Measurements from ENCODE around the gene EFCAB14.

Gene EFCAB14

DNA sequence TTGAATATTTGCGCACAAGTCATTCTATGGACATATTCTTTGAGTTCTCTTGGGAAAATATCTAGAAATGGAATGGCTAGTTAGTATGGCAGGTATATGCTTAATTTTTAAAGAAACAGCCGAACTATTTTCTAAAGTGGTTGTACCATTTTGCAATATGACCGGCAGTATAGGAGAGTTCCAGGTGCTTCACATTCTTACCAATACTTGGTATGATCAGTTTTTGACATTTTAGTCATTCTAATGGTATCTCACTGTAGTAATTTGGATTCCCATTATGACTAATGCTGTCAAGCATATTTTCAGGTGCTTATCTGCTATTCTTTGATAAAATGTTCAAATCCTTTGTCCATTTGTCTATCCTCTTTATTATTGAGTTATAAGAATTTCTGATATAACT lies 71.3 kb downstream of the EFCAB14 start:
- no peak for TF ChIP-seq EZH2 (IDR thresholded peaks at IDR 0.05; ENCODE audit: borderline replicate concordance, low read length)
- TF ChIP-seq, protein P1, sequence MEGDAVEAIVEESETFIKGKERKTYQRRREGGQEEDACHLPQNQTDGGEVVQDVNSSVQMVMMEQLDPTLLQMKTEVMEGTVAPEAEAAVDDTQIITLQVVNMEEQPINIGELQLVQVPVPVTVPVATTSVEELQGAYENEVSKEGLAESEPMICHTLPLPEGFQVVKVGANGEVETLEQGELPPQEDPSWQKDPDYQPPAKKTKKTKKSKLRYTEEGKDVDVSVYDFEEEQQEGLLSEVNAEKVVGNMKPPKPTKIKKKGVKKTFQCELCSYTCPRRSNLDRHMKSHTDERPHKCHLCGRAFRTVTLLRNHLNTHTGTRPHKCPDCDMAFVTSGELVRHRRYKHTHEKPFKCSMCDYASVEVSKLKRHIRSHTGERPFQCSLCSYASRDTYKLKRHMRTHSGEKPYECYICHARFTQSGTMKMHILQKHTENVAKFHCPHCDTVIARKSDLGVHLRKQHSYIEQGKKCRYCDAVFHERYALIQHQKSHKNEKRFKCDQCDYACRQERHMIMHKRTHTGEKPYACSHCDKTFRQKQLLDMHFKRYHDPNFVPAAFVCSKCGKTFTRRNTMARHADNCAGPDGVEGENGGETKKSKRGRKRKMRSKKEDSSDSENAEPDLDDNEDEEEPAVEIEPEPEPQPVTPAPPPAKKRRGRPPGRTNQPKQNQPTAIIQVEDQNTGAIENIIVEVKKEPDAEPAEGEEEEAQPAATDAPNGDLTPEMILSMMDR (IDR thresholded peaks at IDR 0.05; ENCODE audit: low read length): no peak
- Histone ChIP-seq H2AFZ (ENCODE audit: low read length) (no peak overlapping the region), H3F3A (ENCODE audit: insufficient read depth, low read length) (peaks cover 3% of the 10 kb centered on the region; the same call in 1 of the 2 replicates), H3K27me3 (ENCODE audit: insufficient read depth, low read length) (no peaks in the 10 kb centered on the region), H3K36me3 (ENCODE audit: insufficient read depth, low read length) (peaks cover 32% of the 10 kb centered on the region), H3K4me2 (ENCODE audit: low read length) (no peak overlapping the region), H3K9me3 (ENCODE audit: low read length) (peaks cover 9% of the 10 kb centered on the region; the same call in 1 of the 2 replicates), H3K27ac (ENCODE audit: low read depth, low read length, poor library complexity, severe bottlenecking) (no peak overlapping the region), H3K9me2 (ENCODE audit: low read depth, low read length) (no peaks in the 10 kb centered on the region), H4K20me1 (ENCODE audit: insufficient read depth, low read length) (no peaks in the 10 kb centered on the region), H3K79me2 (ENCODE audit: insufficient read depth, low read length) (no peaks in the 10 kb centered on the region), H3K9ac (ENCODE audit: low read length) (no peak overlapping the region), H3K4me3 (ENCODE audit: low read depth, low read length, poor library complexity, severe bottlenecking) (no peak overlapping the region), H3K4me1 (ENCODE audit: insufficient read depth, low read length, severe bottlenecking) (no peaks in the 10 kb centered on the region)

DNA sequence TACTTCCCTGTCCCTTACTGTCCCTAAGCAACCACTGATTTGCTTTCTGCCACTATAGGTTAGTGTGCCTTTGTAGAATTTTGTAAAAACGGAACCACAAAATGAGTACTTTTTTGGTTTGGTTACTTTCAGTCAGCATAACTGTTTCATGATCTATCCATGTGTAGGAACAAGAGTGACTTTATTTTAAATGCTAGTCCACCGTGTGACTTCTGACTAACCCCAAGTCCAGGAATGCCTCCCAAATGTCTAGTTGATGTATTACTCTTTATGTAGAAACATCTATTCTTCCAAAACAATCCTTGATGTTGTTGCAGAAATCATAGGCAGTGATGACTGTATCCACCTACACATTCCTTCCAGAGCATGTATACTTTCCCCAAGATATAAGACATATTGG lies 72.1 kb downstream of the EFCAB14 start:
- no peak overlapping the region for H2AFZ ChIP-seq (ENCODE audit: low read length)
- H3K79me2 ChIP-seq (ENCODE audit: insufficient read depth, low read length): no peaks in the 10 kb centered on the region
- H3K36me3 ChIP-seq (ENCODE audit: insufficient read depth, low read length): peaks cover 28% of the 10 kb centered on the region
- H4K20me1 ChIP-seq (ENCODE audit: insufficient read depth, low read length): no peaks in the 10 kb centered on the region
- H3K27me3 ChIP-seq (ENCODE audit: insufficient read depth, low read length): no peaks in the 10 kb centered on the region
- peaks cover 3% of the 10 kb centered on the region; the same call in 1 of the 2 replicates for H3F3A ChIP-seq (ENCODE audit: insufficient read depth, low read length)
- no peak overlapping the region for H3K4me3 ChIP-seq (ENCODE audit: low read depth, low read length, poor library complexity, severe bottlenecking)
- H3K9me2 ChIP-seq (ENCODE audit: low read depth, low read length): no peaks in the 10 kb centered on the region
- no peaks in the 10 kb centered on the region for H3K4me1 ChIP-seq (ENCODE audit: insufficient read depth, low read length, severe bottlenecking)
- no peak for TF ChIP-seq EZH2 (IDR thresholded peaks at IDR 0.05; ENCODE audit: borderline replicate concordance, low read length)
- TF ChIP-seq, protein P1 (IDR thresholded peaks at IDR 0.05; ENCODE audit: low read length): no peak
- H3K9me3 ChIP-seq (ENCODE audit: low read length): peaks cover 9% of the 10 kb centered on the region; the same call in 1 of the 2 replicates
- no peak overlapping the region for H3K4me2 ChIP-seq (ENCODE audit: low read length)
- no peak overlapping the region for H3K9ac ChIP-seq (ENCODE audit: low read length)
- H3K27ac ChIP-seq (ENCODE audit: low read depth, low read length, poor library complexity, severe bottlenecking): no peak overlapping the region

DNA sequence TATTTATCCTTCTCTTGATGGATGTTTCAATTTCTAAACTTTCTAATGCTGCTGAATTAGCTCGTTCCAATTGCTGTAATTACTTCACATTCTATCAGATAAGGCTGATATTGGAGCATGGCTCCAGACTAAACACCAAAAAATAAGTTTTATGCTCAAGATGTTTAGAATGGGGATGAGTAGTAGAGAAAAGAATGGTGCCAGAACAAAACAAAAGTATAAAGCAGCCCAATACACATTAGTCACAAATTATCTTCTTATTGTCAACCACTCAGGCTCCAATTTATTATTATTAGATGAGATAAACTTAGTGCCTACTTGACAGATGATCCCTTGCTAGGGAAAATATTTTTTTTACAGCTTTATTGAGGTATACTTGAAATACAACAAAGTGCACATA lies 72.6 kb downstream of the EFCAB14 start:
- H3K27ac ChIP-seq (ENCODE audit: low read depth, low read length, poor library complexity, severe bottlenecking): no peak overlapping the region

More for the DNA sequence above, 72.6 kb downstream of the EFCAB14 start:
- no peaks in the 10 kb centered on the region for H4K20me1 ChIP-seq (ENCODE audit: insufficient read depth, low read length)
- H2AFZ ChIP-seq (ENCODE audit: low read length): no peak overlapping the region
- peaks cover 3% of the 10 kb centered on the region; the same call in 1 of the 2 replicates for H3F3A ChIP-seq (ENCODE audit: insufficient read depth, low read length)
- no peak overlapping the region for H3K4me3 ChIP-seq (ENCODE audit: low read depth, low read length, poor library complexity, severe bottlenecking)
- TF ChIP-seq, protein P1 (IDR thresholded peaks at IDR 0.05; ENCODE audit: low read length): no peak
- no peak for TF ChIP-seq EZH2 (IDR thresholded peaks at IDR 0.05; ENCODE audit: borderline replicate concordance, low read length)
- peaks cover 9% of the 10 kb centered on the region; the same call in 1 of the 2 replicates for H3K9me3 ChIP-seq (ENCODE audit: low read length)
- no peaks in the 10 kb centered on the region for H3K4me1 ChIP-seq (ENCODE audit: insufficient read depth, low read length, severe bottlenecking)
- peaks cover 28% of the 10 kb centered on the region for H3K36me3 ChIP-seq (ENCODE audit: insufficient read depth, low read length)
- no peaks in the 10 kb centered on the region for H3K27me3 ChIP-seq (ENCODE audit: insufficient read depth, low read length)
- H3K79me2 ChIP-seq (ENCODE audit: insufficient read depth, low read length): no peaks in the 10 kb centered on the region
- H3K9ac ChIP-seq (ENCODE audit: low read length): no peak overlapping the region
- no peak overlapping the region for H3K4me2 ChIP-seq (ENCODE audit: low read length)
- no peaks in the 10 kb centered on the region for H3K9me2 ChIP-seq (ENCODE audit: low read depth, low read length)

Data from OCI-LY1 (cell line).